H9 (cell line): ENCODE measurements around the gene GSN. TPM values are rescaled to one million over a fixed set of nuclear protein-coding genes. Genes with fewer than 3 reads are reported as not detected.

Experiments
- DNase-seq: peaks from one replicate; pipeline ENCODE4 v3.0.0-alpha.2; 2017
- H2AFZ ChIP-seq: one replicate; pipeline ENCODE4 v1.6.1; 2013; ENCODE audit warnings: mild to moderate bottlenecking, low read length, control low read depth, moderate library complexity
- H2AK5ac ChIP-seq: 2 replicates; pipeline ENCODE4 v1.6.1; 2013; ENCODE audit warnings: low read length, control low read depth, mixed read lengths; ENCODE audit not compliant: insufficient read length
- H2BK120ac ChIP-seq: one replicate; pipeline ENCODE4 v1.6.1; 2013; ENCODE audit warnings: low read depth, mild to moderate bottlenecking, low read length, control low read depth, inconsistent platforms; ENCODE audit not compliant: poor library complexity, severe bottlenecking
- H2BK12ac ChIP-seq: 2 replicates; pipeline ENCODE4 v1.6.1; 2013; ENCODE audit warnings: low read length, control low read depth, mixed read lengths, low read depth; ENCODE audit not compliant: insufficient read length
- H2BK15ac ChIP-seq: 2 replicates; pipeline ENCODE4 v1.6.1; 2013; ENCODE audit warnings: low read depth, low read length, control low read depth
- H2BK20ac ChIP-seq: one replicate; pipeline ENCODE4 v1.6.1; 2013; ENCODE audit warnings: low read depth, mild to moderate bottlenecking, low read length, control low read depth, inconsistent platforms; ENCODE audit not compliant: poor library complexity, severe bottlenecking
- H2BK5ac ChIP-seq: 2 replicates; pipeline ENCODE4 v1.6.1; 2013; ENCODE audit warnings: low read length, control low read depth, mixed read lengths; ENCODE audit not compliant: insufficient read length
- H3K14ac ChIP-seq: 2 replicates; pipeline ENCODE4 v1.6.1; 2013; ENCODE audit warnings: low read length, control low read depth; ENCODE audit not compliant: insufficient read depth
- H3K18ac ChIP-seq: 2 replicates; pipeline ENCODE4 v1.6.1; 2013; ENCODE audit warnings: low read depth, mild to moderate bottlenecking, mixed read lengths, low read length, control low read depth; ENCODE audit not compliant: insufficient read length
- H3K23ac ChIP-seq: 2 replicates; pipeline ENCODE4 v1.6.1; 2013; ENCODE audit warnings: low read length, control low read depth, mixed read lengths, low read depth; ENCODE audit not compliant: insufficient read length
- H3K23me2 ChIP-seq: 2 replicates; pipeline ENCODE4 v1.6.1; 2013; ENCODE audit warnings: low read depth, mild to moderate bottlenecking, mixed read lengths, low read length, control low read depth; ENCODE audit not compliant: insufficient read length, poor library complexity, severe bottlenecking
- H3K27ac ChIP-seq: 2 replicates; pipeline ENCODE4 v1.5.1; 2013; ENCODE audit warnings: low read length, control low read depth, mixed read lengths, low read depth; ENCODE audit not compliant: insufficient read length
- H3K27me3 ChIP-seq: 2 replicates; pipeline ENCODE4 v1.6.1; 2013; ENCODE audit warnings: low read length, control low read depth, inconsistent platforms; ENCODE audit not compliant: insufficient read depth
- H3K4ac ChIP-seq: 2 replicates; pipeline ENCODE4 v1.6.1; 2013; ENCODE audit warnings: low read depth, mild to moderate bottlenecking, control low read depth, inconsistent platforms, low read length, moderate library complexity
- H3K4me1 ChIP-seq: 2 replicates; pipeline ENCODE4 v1.6.1; 2013; ENCODE audit warnings: low read length, control low read depth, inconsistent platforms; ENCODE audit not compliant: insufficient read depth
- H3K4me2 ChIP-seq: 2 replicates; pipeline ENCODE4 v1.6.1; 2013; ENCODE audit warnings: low read length, control low read depth, mixed read lengths; ENCODE audit not compliant: insufficient read length, insufficient read depth
- H3K56ac ChIP-seq: 2 replicates; pipeline ENCODE4 v1.6.1; 2013; ENCODE audit warnings: low read depth, mild to moderate bottlenecking, mixed read lengths, low read length, control low read depth; ENCODE audit not compliant: insufficient read length
- H3K79me1 ChIP-seq: 2 replicates; pipeline ENCODE4 v1.6.1; 2013; ENCODE audit warnings: low read depth, mild to moderate bottlenecking, moderate library complexity, low read length, control low read depth, inconsistent platforms; ENCODE audit not compliant: insufficient read depth, poor library complexity, severe bottlenecking
- H3K79me2 ChIP-seq: 2 replicates; pipeline ENCODE4 v1.6.1; 2013; ENCODE audit warnings: low read length, control low read depth, inconsistent platforms; ENCODE audit not compliant: insufficient read depth
- H3K9ac ChIP-seq: 2 replicates; pipeline ENCODE4 v1.6.1; 2013; ENCODE audit warnings: low read length, control low read depth, mixed read lengths; ENCODE audit not compliant: insufficient read length; ENCODE audit errors: extremely low read depth
- H3K9me3 ChIP-seq: one replicate; pipeline ENCODE4 v1.6.1; 2013; ENCODE audit warnings: low read depth, low read length, inconsistent platforms; ENCODE audit not compliant: control insufficient read depth
- H3T11ph ChIP-seq: one replicate; pipeline ENCODE4 v1.6.1; 2013; ENCODE audit warnings: mild to moderate bottlenecking, low read length, control low read depth, inconsistent platforms
- H4K20me1 ChIP-seq: one replicate; pipeline ENCODE4 v1.6.1; 2013; ENCODE audit not compliant: control insufficient read depth, insufficient read length, insufficient read depth
- H4K5ac ChIP-seq: 2 replicates; pipeline ENCODE4 v1.6.1; 2013; ENCODE audit warnings: low read depth, mild to moderate bottlenecking, mixed read lengths, low read length, control low read depth; ENCODE audit not compliant: insufficient read length
- H4K8ac ChIP-seq: replicated peaks from 2 replicates; pipeline ENCODE4 v1.6.1; 2013; ENCODE audit warnings: low read length, control low read depth, mixed read lengths, low read depth; ENCODE audit not compliant: insufficient read length
- H4K91ac ChIP-seq: 2 replicates; pipeline ENCODE4 v1.6.1; 2013; ENCODE audit warnings: low read depth, mild to moderate bottlenecking, moderate library complexity, mixed read lengths, low read length, control low read depth; ENCODE audit not compliant: insufficient read length
- H3K27ac Mint-ChIP-seq, 3 experiments: 2 replicates in 2 of 3; 3 replicates in 1 of 3; pipeline ENCODE4 v1.8.0; 2020 to 2021; ENCODE audit warnings: mixed read lengths in 3 of 3, mild to moderate bottlenecking in 1 of 3, moderate library complexity in 1 of 3
- H3K27me3 Mint-ChIP-seq: 2 replicates; pipeline ENCODE4 v1.8.0; 2021; ENCODE audit warnings: low read depth, mild to moderate bottlenecking, moderate library complexity, mixed read lengths
- H3K36me3 Mint-ChIP-seq, 3 experiments: 2 replicates in 2 of 3; 3 replicates in 1 of 3; pipeline ENCODE4 v1.8.0; 2020 to 2021; ENCODE audit warnings: low read depth in 3 of 3, mixed read lengths in 3 of 3; ENCODE audit not compliant: insufficient read depth in 1 of 3
- H3K4me1 Mint-ChIP-seq, 2 experiments: 2 replicates each; pipeline ENCODE4 v1.8.0; 2020; ENCODE audit warnings: mixed read lengths in 2 of 2
- H3K4me3 Mint-ChIP-seq, 2 experiments: 2 replicates in 1 of 2; 3 replicates in 1 of 2; pipeline ENCODE4 v1.8.0; 2020 to 2021; ENCODE audit warnings: mild to moderate bottlenecking in 2 of 2, mixed read lengths in 2 of 2, moderate library complexity in 1 of 2
- H3K9me3 Mint-ChIP-seq, 2 experiments: 2 replicates in 1 of 2; 3 replicates in 1 of 2; pipeline ENCODE4 v1.8.0; 2020; ENCODE audit warnings: mild to moderate bottlenecking in 2 of 2, mixed read lengths in 2 of 2, moderate library complexity in 1 of 2
- CTCF ChIP-seq: fragments of 200-600 bp; sonication (generic); conservative IDR thresholded peaks from 3 replicates; pipeline ENCODE4 v1.8.0; 2021; ENCODE audit warnings: antibody characterized with exemption, mild to moderate bottlenecking
- WGBS: extraction: QIAGEN DNeasy Blood & Tissue Kit; methylation state at CpG from one replicate; pipeline ENCODE4 v1.1.7; 2013; ENCODE audit warnings: missing lambda C conversion rate, low lambda C conversion rate, mixed read lengths; ENCODE audit not compliant: insufficient read length; ENCODE audit errors: extremely low coverage; 5-methylcytosine and 5-hydroxymethylcytosine counted together
- total RNA-seq: library from RNA; stranded (reverse); gene quantifications from 2 replicates; pipeline ENCODE4 v1.2.1, GENCODE V29; 2021

Gene GSN
- total RNA-seq, 1 experiment from 2014 or later: 14.9 TPM

- no peak overlapping the region for H2BK120ac ChIP-seq
- no peak for TF ChIP-seq CTCF
- H3K18ac ChIP-seq: no peak overlapping the region
- no peaks in the 10 kb centered on the region for H3K79me2 ChIP-seq
- H3K36me3 Mint-ChIP-seq: no peaks in the 10 kb centered on the region; a peak in 1 of 7 replicates
- no peaks in the 10 kb centered on the region for H4K20me1 ChIP-seq
- no peak overlapping the region for H4K5ac ChIP-seq
- H4K8ac ChIP-seq: no peak overlapping the region
- H3K79me1 ChIP-seq: no peaks in the 10 kb centered on the region
- no peak overlapping the region for H2AFZ ChIP-seq
- no peak overlapping the region for H2BK12ac ChIP-seq
- no peak overlapping the region for H3K23ac ChIP-seq
- H3K4me1 ChIP-seq: peaks cover 10% of the 10 kb centered on the region; the same call in 1 of the 2 replicates
- no peak overlapping the region for H3K14ac ChIP-seq
- H3K9ac ChIP-seq: no peak overlapping the region
- no peak overlapping the region for H2BK20ac ChIP-seq
- no peak overlapping the region for H2AK5ac ChIP-seq
- no peak overlapping the region for H4K91ac ChIP-seq
- peaks cover 88% of the 10 kb centered on the region for H3K27me3 Mint-ChIP-seq
- no peak overlapping the region for H3K4ac ChIP-seq
- H3K4me1 Mint-ChIP-seq: peaks cover 22% of the 10 kb centered on the region in 2 experiments
- H3K9me3 Mint-ChIP-seq: no peaks in the 10 kb centered on the region; a peak in 1 of 5 replicates
- peaks cover 8% of the 10 kb centered on the region; the same call in 1 of the 2 replicates for H3K27me3 ChIP-seq
- H3K9me3 ChIP-seq: no peaks in the 10 kb centered on the region
- no peak for DNase-seq
- H3K23me2 ChIP-seq: no peaks in the 10 kb centered on the region
- H3K4me3 Mint-ChIP-seq: no peak overlapping the region
- no CpG with 5 or more reads among the region's 1 CpG for WGBS
- no peak overlapping the region for H2BK5ac ChIP-seq
- no peak overlapping the region for H2BK15ac ChIP-seq
- H3K56ac ChIP-seq: no peak overlapping the region
- no peak overlapping the region for H3K27ac ChIP-seq
- H3T11ph ChIP-seq: no peak overlapping the region
- no peak overlapping the region for H3K27ac Mint-ChIP-seq
- no peak overlapping the region for H3K4me2 ChIP-seq
Measured at GRCh38 chr9:121261755-121262154, 6.2 kb upstream of the GSN start.
